Activated T-cell treated with anti-CD3 and anti-CD28 coated beads for 4 hours (primary cell): ENCODE measurements around the gene ACAD9.
"Not testable (repeated sequence)": the region's sequence is repeated elsewhere in the genome, so short reads cannot be mapped to it uniquely, and the experiment has no call there.

Source experiments
- DNase-seq: peaks from one replicate; pipeline ENCODE4 v3.0.0-alpha.2; 2020

The ACAD9 gene

GRCh38 chr3:128903501-128903900 lies 24.1 kb downstream of the ACAD9 start:
- DNase-seq, result no peak

GRCh38 chr3:128906031-128906803 lies 26.8 kb downstream of the ACAD9 start:
- DNase-seq, result no peak

- no peak for DNase-seq
Measured at GRCh38 chr3:128906804-128907525, 27.5 kb downstream of the ACAD9 start.

- DNase-seq, result no peak
Measured at GRCh38 chr3:128907706-128908445, 28.5 kb downstream of the ACAD9 start.

GRCh38 chr3:128908951-128909350 lies 29.5 kb downstream of the ACAD9 start:
- DNase-seq, result no peak

GRCh38 chr3:128910006-128910405 lies 30.6 kb downstream of the ACAD9 start:
- no peak for DNase-seq

- no peak for DNase-seq
Measured at GRCh38 chr3:128911911-128912310, 32.5 kb downstream of the ACAD9 start.

GRCh38 chr3:128914966-128915645 lies 35.7 kb downstream of the ACAD9 start:
- no peak for DNase-seq

- no peak for DNase-seq
Measured at GRCh38 chr3:128917291-128917690, 37.9 kb downstream of the ACAD9 start.

GRCh38 chr3:128919988-128920387 lies 40.6 kb downstream of the ACAD9 start:
- DNase-seq, result no peak

- peak; percentile 46 for DNase-seq
Measured at GRCh38 chr3:128922804-128923459, 43.5 kb downstream of the ACAD9 start.

GRCh38 chr3:128923576-128923975 lies 44.2 kb downstream of the ACAD9 start:
- DNase-seq, result no peak

- not testable (repeated sequence) for DNase-seq
Measured at GRCh38 chr3:128923986-128924385, 44.6 kb downstream of the ACAD9 start.

GRCh38 chr3:128929364-128929763 lies 49.9 kb downstream of the ACAD9 start:
- DNase-seq, result no peak

GRCh38 chr3:128931046-128931445 lies 51.6 kb downstream of the ACAD9 start:
- no peak for DNase-seq

- no peak for DNase-seq
Measured at GRCh38 chr3:128932516-128933212, 53.2 kb downstream of the ACAD9 start.

- DNase-seq, result no peak
Measured at GRCh38 chr3:128933213-128933921, 53.9 kb downstream of the ACAD9 start.

- no peak for DNase-seq
Measured at GRCh38 chr3:128933922-128934253, 54.5 kb downstream of the ACAD9 start.

GRCh38 chr3:128935922-128936321 lies 56.5 kb downstream of the ACAD9 start:
- no peak for DNase-seq

- DNase-seq, result no peak
Measured at GRCh38 chr3:128936341-128936740, 56.9 kb downstream of the ACAD9 start.

- no peak for DNase-seq
Measured at GRCh38 chr3:128940252-128940651, 60.8 kb downstream of the ACAD9 start.
